ENCODE data around the gene WDR44.

The WDR44 gene

DNA sequence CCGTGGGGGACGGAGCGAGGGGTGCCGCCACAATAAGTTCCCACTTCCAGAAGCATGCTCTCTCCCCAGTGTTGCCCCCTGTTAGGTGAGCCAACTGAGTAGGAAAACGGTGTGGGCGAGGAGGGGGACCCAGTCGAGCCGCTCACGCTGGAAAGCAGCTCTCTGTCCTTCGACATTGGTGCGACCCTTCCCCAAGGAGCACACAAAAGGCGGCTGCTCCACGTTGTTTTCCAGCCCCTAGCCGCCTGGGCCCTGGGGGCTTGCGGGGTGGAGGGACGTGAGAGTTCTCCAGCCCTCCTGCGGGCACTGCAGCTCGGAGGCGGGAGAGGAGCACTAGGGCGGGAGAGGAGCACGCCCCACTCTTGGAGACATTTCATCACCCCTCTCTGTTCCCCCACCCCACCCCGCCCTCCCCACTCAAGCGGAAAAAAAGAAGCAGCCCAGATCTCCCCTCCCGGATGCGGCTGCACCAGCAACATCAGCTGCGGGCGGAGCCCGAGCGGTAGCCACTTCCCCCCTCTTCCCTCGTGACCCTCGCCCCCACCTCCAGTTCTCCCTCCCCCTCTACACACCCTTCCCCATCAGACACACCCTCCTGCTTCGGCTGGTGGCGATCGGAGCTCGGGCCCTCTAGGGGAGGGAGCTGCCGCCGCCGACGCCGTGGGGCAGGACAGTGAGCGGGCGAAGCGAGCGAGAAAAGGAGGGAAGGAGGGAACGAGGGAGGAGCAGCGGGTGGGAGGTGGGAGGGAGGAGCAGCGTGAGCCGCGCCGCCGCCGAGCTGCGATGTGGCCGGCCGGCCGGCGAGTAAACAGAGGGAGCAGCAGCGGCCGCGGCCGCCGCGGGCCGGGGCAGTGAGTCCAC lies 149.4 kb downstream of the WDR44 start, which contains the start of gene DOCK11:
DOCK11 (plus strand) TSS at position 755 of the 861 bp plus-strand sequence. CDS start 157 bp downstream, outside the sequence.
- peak; percentile 89 for DNase-seq (ENCODE audit: low spot score)
- peak within 1 kb of the TSS; percentile 78 to 95 for H3K27ac ChIP-seq
- TF ChIP-seq, protein P1, sequence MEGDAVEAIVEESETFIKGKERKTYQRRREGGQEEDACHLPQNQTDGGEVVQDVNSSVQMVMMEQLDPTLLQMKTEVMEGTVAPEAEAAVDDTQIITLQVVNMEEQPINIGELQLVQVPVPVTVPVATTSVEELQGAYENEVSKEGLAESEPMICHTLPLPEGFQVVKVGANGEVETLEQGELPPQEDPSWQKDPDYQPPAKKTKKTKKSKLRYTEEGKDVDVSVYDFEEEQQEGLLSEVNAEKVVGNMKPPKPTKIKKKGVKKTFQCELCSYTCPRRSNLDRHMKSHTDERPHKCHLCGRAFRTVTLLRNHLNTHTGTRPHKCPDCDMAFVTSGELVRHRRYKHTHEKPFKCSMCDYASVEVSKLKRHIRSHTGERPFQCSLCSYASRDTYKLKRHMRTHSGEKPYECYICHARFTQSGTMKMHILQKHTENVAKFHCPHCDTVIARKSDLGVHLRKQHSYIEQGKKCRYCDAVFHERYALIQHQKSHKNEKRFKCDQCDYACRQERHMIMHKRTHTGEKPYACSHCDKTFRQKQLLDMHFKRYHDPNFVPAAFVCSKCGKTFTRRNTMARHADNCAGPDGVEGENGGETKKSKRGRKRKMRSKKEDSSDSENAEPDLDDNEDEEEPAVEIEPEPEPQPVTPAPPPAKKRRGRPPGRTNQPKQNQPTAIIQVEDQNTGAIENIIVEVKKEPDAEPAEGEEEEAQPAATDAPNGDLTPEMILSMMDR (IDR thresholded peaks at IDR 0.05): no peak
- H3K4me3 ChIP-seq: peak within 1 kb of the TSS; percentile 89

DNA sequence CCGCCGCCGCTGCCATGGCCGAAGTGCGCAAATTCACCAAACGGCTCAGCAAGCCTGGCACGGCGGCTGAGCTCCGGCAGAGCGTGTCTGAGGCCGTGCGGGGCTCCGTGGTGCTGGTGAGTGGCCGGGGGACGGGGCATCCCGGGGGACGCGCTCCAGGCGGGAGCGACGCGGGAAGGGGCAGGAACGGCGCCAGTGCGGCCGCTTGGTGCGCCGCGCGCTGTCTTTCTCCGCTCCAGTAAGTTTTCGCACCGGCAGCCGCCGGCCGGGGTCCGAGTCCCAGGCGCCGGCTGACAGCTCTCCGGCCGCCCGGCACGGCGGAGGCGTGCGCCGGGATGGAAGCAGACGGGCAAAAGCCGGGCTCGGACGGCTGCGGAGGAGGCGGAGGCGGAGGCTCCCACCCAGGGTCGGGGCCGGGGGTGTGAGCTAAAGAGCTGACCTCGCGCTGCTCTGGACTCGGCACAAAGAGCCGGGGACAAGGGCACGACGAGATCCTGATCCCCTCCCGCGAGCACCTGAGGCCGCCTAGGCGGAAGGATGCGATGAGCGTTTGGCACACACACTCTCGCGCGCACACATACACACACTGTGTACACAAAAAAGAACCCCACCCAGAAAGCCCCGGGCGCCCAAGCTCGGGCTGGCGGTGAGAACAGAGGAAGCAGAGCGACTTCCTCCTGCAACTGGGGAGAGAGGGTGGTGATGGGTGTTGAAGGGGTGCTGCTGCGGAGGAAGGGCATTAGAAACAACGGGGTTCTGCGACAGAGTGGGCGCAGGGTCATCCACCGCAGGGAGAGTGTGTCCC lies 150.3 kb downstream of the WDR44 start:
- TF ChIP-seq, protein P1 (IDR thresholded peaks at IDR 0.05): no peak

DNA sequence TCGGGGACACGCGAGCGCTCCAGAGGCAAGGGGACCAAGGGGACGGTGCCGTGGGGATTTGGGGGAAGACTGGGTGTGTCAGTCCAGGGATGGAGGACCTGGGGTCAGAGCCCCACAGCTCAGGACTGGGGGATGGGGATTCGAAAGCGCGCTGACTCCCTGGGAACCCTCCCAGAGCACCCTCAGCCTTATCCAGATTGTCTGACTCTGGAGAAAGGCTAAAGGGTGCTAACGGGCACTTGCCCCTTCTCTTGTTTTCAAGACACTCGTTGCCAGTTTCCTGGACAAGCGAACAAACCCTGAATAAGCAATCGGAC lies 150.8 kb downstream of the WDR44 start:
- DNase-seq (ENCODE audit: low spot score): no peak
- H3K4me3 ChIP-seq: peak overlapping the region; percentile 89
- TF ChIP-seq, protein P1 (IDR thresholded peaks at IDR 0.05): no peak
- H3K27ac ChIP-seq: peak overlapping the region; percentile 16 to 95

More for the DNA sequence above, 150.3 kb downstream of the WDR44 start:
- Histone ChIP-seq H3K4me3 (peak overlapping the region; percentile 89), H3K27ac (peak overlapping the region; percentile 78 to 95)
- DNase-seq (ENCODE audit: low spot score): no peak

DNA sequence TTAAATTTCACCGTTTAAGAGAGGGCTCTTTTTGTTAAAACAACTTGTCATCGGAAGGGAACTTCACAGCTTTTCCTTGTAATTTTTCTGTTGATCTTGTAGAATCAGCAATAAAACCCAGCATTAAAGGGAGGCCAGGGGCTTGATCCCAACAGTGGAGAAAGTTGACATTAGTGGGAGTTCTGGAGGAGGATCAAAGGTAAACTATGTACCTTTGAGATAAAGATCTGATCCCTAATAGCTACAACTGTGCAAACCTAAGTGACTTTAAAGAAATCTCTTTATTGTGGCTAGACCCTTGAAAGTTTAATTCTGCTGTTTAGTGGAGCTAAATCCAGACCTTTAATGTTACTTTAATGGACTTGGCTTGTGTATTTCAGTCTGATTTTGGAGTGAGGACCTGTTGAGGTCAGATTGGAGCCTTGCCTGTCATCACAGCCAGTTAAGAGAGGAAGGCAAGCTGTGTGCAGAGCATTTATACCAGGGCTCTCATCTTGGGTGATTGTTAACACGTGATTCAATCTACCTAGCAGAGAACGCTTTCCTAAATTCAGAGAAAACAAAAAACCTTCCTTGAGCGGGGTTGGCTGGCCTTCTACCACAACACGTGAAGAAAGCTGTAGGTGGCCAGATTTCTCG lies 151.4 kb downstream of the WDR44 start:
- Histone ChIP-seq H3K27ac (peak overlapping the region in 1 of 2 donors; percentile 95), H3K4me3 (peak overlapping the region; percentile 89)
- no peak for DNase-seq (ENCODE audit: low spot score)
- TF ChIP-seq, protein P1 (IDR thresholded peaks at IDR 0.05): no peak

DNA sequence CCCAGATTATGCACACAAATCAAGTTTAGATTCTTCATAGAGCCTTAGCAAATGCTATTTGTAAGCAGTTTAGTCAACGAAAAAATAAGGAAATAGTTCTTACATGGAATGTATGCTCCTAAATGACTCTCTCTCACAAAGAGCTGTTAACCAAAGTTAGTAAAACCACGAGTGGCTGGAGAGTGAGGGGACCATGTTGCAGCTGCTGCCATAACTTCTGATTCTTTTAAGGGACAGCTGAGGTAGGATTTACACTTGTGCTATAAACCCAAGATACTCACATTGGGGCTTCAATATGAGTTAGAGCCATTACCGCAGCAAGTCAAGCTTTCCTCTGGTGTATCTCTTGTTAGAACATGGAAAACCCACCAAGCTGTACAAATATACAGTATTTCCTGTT lies 152.4 kb downstream of the WDR44 start:
- TF ChIP-seq, protein P1 (IDR thresholded peaks at IDR 0.05): no peak
- no peak overlapping the region for H3K27ac ChIP-seq
- no peak for DNase-seq (ENCODE audit: low spot score)
- no peak overlapping the region for H3K4me3 ChIP-seq

DNA sequence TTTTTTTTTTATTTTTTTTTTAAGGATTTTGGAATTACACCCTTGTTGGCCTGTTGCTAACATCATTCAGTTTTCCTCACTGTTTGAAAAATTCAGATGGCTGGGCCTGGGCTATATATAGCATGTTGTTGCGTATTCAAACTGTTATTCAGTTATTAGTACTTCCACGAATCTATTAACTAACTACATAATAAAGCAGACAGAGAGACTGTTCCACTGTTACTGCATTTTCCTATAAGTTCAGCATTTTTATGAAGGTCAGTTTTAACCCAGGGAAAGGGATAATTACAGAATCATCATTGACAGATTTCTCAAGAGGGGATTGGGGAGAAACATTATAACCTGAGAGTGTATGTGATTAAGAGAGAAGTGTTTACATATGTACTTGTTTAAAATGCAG lies 152.8 kb downstream of the WDR44 start:
- no peak overlapping the region for H3K4me3 ChIP-seq
- TF ChIP-seq, protein P1 (IDR thresholded peaks at IDR 0.05): no peak
- no peak for DNase-seq (ENCODE audit: low spot score)
- H3K27ac ChIP-seq: no peak overlapping the region
